Lung microvascular endothelial cell (primary cell): ENCODE measurements around the gene RMRP. TPM values are rescaled to one million over a fixed set of nuclear protein-coding genes. Genes with fewer than 3 reads are reported as not detected.

ENCODE experiments used
- DNase-seq, 2 donors: peaks; one replicate each; pipeline versions ENCODE4 v3.0.0 to v3.0.0-alpha.2; 2010; ENCODE audit warnings: low read depth in 2 of 2
- total RNA-seq: library from RNA; depleted of rRNA; stranded (reverse); fragments of >200 nt; gene quantifications from 2 replicates; pipeline ENCODE4 v1.2.1, GENCODE V29; 2014

The RMRP gene
- total RNA-seq, 1 donor from 2014 or later: 215,777 TPM

DNA sequence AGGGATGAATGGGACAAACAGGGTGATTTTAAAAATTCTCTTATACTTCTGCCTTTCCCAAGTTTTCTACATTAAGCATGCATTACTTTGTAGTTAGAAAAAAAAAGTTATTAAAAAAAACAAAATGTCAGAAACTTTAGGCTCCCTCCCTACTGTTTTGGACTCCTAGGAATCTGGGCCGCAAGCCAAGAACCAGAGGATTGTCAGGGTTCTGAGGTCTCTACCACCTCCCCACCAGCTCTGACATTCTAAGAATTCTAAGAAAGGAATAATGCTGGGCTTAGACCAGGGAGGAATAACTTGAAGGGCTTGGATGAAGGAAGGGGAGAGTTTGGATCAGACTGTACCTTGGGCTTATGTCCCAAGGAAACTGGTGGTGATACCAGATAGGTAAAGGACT is 8.2 kb upstream of the RMRP start:
- DNase-seq: no peak

DNA sequence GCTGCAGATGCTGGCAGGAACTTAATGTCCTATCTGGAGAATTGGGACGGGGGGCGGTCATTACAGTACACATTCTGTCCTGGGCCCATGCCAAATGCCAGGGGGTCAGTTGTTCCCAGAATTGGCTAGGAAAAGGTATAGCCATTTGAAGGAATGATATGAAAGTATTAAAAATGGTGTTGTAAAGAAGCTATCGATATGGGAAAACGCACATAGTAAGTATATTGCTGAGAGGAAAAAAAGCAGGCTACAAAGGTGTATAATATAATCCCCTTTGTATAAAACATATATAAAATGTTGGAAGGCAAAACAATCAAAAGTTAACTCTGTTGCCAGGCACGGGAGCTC is 7.6 kb upstream of the RMRP start:
- DNase-seq: no peak

- peak; percentile 74 to 79 for DNase-seq
These were observed 7.0 kb upstream of the RMRP start, which contains the start of gene ARHGEF39 for GRCh38 chr9:35664531-35665470. ARHGEF39 (minus strand) TSS chr9:35665195; CDS start chr9:35665169, 26 bp downstream.

DNA sequence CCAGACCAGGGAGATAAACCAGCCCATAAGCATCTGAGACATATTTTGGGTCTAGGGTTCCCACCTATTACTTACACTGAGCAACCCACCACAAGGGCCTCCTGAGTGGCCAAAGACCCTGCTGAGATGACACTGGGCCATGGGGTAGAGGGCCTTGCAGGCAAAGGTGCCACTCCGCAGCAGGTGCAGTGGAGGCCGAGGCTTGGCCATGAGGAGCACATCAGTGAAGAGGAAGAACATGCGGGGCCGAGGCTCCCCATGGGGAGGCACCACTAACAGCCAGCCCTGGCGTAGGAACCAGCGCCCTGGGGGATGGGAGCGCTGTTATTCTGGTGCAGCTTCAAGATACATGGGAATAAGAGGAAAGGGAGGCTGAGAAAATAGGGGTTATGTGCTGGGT is 4.6 kb upstream of the RMRP start:
- DNase-seq: no peak

GRCh38 chr9:35661756-35662350 is 4.0 kb upstream of the RMRP start:
- DNase-seq: no peak

DNA sequence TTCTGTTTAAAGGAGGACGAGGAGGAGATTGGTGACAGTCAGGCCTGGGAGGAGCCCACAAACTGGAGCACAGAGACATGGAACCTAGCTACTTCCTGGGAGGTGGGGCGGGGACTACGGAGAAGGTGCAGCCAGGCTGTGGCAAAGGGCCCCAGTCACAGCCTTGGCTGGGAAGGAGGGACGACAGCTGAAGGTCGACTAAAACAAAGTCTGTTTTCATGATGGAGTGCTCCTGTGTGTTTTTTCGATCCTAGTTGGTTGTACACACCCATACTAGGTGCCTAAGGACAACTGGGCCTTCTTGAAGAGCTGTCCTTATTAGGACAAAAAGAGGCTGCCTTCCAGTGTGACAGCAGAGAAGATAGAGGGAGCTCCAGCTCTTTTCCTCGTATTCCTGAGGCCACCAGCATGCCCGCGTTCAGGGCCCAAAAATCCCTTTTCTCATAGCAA is 3.2 kb upstream of the RMRP start:
- peak; percentile 30 to 41 for DNase-seq

- peak in 1 of 2 donors; percentile 62 for DNase-seq
These were observed 1.5 kb upstream of the RMRP start for GRCh38 chr9:35659340-35659739.

GRCh38 chr9:35658968-35659220 is 1.1 kb upstream of the RMRP start:
- DNase-seq: peak; percentile 55 to 59

GRCh38 chr9:35658137-35658967 is 533 bp upstream of the RMRP start, which contains the start of gene CCDC107:
CCDC107 (plus strand) TSS chr9:35658292; CDS start chr9:35658380, 88 bp downstream.
- DNase-seq: peak; percentile 89 to 92

- peak in 1 of 2 donors; percentile 8 for DNase-seq
These were observed 831 bp downstream of the RMRP start for GRCh38 chr9:35656831-35657545.

GRCh38 chr9:35656348-35656747 is 1.5 kb downstream of the RMRP start:
- no peak for DNase-seq

DNA sequence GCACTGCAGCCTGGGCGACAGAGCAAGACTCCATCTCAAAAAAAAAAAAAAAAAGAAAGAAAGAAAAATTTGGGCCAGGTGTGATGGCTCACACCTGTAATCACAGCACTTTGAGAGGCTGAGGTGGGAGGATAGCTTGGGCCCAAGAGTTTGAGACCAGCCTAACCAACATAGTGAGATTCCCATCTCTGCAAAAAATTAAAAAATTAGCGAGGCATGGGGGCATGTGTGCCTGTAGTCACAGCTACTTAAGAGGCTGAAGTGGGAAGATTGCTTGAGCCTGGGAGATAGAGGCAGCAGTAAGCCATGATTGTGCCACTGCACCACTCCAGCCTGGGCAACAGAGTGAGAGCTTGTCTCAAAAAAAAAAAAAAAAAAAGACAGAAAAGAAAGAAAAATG is 4.2 kb downstream of the RMRP start:
- no peak for DNase-seq

DNA sequence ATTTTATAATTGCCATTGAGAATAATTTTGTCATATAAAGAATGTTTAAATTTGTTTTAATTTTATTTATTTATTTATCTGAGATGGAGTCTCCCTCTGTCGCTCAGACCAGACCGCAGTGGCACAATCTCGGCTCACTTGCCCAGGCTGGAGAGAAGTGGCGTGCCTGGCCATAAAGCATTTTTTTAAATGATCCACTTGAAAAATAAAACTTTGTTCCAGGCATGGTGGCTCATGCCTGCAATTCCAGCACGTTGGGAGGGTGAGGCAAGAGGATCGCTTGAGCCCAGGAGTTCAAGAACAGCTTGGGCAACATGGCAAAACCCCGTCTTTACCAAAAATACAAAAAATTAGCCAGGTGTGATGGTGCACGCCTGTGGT is 5.0 kb downstream of the RMRP start:
- DNase-seq: no peak

- DNase-seq: no peak
These were observed 5.6 kb downstream of the RMRP start for GRCh38 chr9:35651956-35652828.

DNA sequence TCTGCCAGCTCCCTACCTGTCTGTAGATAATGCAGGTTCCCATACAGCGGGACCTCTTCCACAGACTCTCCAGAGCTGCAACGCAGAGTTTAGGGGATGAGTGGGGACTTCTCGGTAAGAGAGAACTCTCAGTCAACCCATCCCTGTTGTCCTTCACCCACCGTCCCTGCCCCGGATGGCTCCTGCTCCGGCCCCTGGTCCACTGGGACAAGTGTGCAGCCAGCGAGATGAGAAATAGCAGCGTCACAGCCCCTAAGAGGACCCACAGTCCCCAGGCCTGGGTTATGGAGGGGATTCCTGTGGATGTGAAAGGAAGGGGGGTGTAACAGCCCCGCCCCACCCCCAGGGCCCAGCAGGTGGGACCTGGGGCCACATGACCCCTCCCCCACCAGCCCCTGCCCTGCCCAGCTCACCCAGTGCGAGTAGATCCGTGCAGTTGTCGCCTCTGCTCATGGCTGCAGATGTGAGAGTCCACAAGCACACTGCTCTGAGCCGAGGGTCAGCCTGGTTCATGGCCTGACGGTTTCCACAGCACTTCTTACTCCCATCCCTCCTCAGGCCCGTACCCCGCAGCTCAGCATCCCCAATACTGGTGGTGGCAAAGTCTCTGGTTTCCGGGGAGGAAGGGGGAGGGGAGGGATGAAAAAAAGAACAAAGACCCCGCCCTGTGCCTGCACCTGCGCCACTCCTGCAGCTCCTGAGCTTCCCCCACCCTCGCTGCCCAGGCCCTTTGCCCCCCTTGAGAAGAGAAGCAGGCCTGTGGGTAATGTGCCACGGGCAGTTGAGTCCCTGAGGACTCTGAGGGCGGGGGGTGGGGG is 7.3 kb downstream of the RMRP start, which contains the start of gene SIT1:
SIT1 (minus strand) TSS at position 591 of the 818 bp plus-strand sequence; CDS start at position 513, 78 bp downstream.
- no peak for DNase-seq

- DNase-seq: no peak
These were observed 8.1 kb downstream of the RMRP start for GRCh38 chr9:35649431-35650340.

DNA sequence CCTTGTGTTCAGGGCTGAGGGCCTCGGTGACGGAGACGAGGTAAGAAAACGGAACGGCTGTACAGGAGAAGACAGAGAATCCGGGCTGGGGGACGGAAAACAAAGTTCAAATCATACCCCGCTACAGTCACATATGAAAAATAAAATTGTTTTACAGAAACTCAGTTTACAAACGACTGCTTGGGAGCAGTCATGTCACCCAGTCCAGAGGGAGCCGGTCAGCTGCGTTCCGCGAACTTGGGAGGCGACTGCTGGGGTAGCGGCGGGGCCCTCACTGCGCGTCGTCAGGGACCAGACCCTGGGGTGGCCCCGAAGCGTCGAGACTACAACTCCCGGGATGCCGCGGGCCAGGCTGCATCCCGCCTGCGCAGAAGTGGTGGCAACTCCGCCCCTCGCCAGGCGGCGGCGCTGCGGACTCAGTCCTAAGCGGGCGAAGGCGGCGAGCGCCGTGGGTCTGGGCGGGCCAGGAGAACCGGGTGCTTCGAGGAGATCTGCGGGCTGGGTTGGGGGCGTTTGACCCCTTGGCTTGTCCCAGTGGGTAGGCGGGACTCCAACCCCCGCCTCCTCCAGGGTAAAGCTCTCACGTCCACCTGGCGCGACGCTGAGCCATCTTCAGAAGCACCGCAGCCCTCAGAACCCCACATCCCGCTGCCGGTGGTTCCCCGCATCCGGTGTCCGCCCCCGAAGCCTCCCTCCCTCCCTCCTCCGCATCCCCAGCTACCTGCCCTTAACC is 11.1 kb downstream of the RMRP start:
- DNase-seq: peak; percentile 87 to 89

- DNase-seq: no peak
These were observed 11.7 kb downstream of the RMRP start for GRCh38 chr9:35646153-35646532.
